ENCODE results near the gene SPECC1.

DNA sequence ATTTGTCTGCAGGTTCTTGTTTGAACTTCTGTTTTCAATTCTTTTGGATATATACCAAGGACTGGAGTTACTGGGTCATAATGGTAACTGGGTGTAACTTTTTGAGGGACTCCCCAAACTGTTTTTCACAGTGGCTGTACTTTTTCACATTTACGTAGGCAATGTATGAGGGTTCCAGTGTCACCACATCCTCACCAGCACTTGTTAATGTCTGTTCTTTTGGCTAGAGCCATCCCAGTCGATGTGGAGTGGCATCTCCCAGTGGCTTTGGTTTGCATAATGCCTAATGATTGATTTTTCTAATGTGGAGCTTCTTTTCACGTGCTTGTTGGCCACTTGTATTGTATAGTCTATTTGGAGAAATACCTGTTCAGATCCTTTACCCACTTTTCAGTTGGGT lies 59.3 kb downstream of the SPECC1 start:
- no peak for TF ChIP-seq SUZ12 (IDR thresholded peaks at IDR 0.05; ENCODE audit: extremely low read depth, insufficient read depth, insufficient read length)
- no peak for TF ChIP-seq ZNF274 (IDR thresholded peaks at IDR 0.05; ENCODE audit: low read depth, low read length)

Data from NT2/D1 (cell line).